K562 (cell line): ENCODE results near the gene RPUSD2. TPM values are rescaled to one million over a fixed set of nuclear protein-coding genes. Genes with fewer than 3 reads are reported as not detected.

Experiments
- CHD2 ChIP-seq: IDR thresholded peaks from 2 replicates; pipeline ENCODE4 v1.6.1; 2011; ENCODE audit warnings: low read depth, low read length
- ETV5 ChIP-seq: sonication (generic); formaldehyde crosslinking; IDR thresholded peaks from 2 replicates; pipeline ENCODE4 v1.4.0; 2020; ENCODE audit warnings: low read depth, mild to moderate bottlenecking, missing genetic modification reagents
- KLF1 ChIP-seq: fragments of 450-650 bp; IDR thresholded peaks from 2 replicates; pipeline ENCODE4 v1.6.1; 2016; ENCODE audit warnings: missing genetic modification characterization, missing compliant biosample characterization
- LCOR ChIP-seq: sonication (generic); formaldehyde crosslinking; IDR thresholded peaks from 2 replicates; pipeline ENCODE4 v1.8.0; 2022; ENCODE audit warnings: mild to moderate bottlenecking, missing genetic modification reagents
- MBD2 ChIP-seq: sonication (generic); IDR thresholded peaks from 2 replicates; pipeline ENCODE4 v1.6.1; 2016; ENCODE audit warnings: low read depth, borderline replicate concordance
- MCM3 ChIP-seq: fragments of 450-650 bp; IDR thresholded peaks from 2 replicates; pipeline ENCODE4 v1.6.1; 2016
- MLX ChIP-seq, 2 experiments: fragments of 450-650 bp in 1 of 2; sonication (generic) in 1 of 2; formaldehyde crosslinking; conservative IDR thresholded peaks; 2 replicates each; pipeline versions ENCODE4 v1.4.0 to v1.8.1; 2020 to 2022; ENCODE audit warnings: mild to moderate bottlenecking in 1 of 2, missing genetic modification reagents in 1 of 2
- NCOA6 ChIP-seq: fragments of 450-650 bp; IDR thresholded peaks from 2 replicates; pipeline ENCODE4 v1.6.1; 2017; ENCODE audit warnings: mild to moderate bottlenecking
- RBM22 ChIP-seq: fragments of 200-400 bp; formaldehyde crosslinking; IDR thresholded peaks from 2 replicates; pipeline ENCODE4 v1.6.1; 2018; ENCODE audit warnings: low read length, low read depth; ENCODE audit not compliant: poor library complexity, severe bottlenecking
- RUNX1 ChIP-seq: sonication (generic); IDR thresholded peaks from 2 replicates; pipeline ENCODE4 v1.6.1; 2016; ENCODE audit warnings: antibody characterized with exemption, low read depth
- SETDB1 ChIP-seq: IDR thresholded peaks from one replicate; pipeline ENCODE4 v1.6.1; 2012; ENCODE audit warnings: low read length, control low read depth, inconsistent platforms
- SRF ChIP-seq, 2 experiments: fragments of 250-450, 450-650 bp in 1 of 2; sonication (Bioruptor Pico) in 1 of 2; sonication (generic) in 1 of 2; formaldehyde crosslinking; IDR thresholded peaks; 2 replicates each; pipeline versions ENCODE4 v1.5.0 to v1.5.1; 2020 to 2022; ENCODE audit warnings: mild to moderate bottlenecking in 1 of 2, missing genetic modification reagents in 1 of 2
- THRA ChIP-seq: fragments of 450-650 bp; IDR thresholded peaks from 2 replicates; pipeline ENCODE4 v1.6.1; 2017; ENCODE audit warnings: mild to moderate bottlenecking, moderate library complexity
- THRAP3 ChIP-seq: fragments of 450-650 bp; IDR thresholded peaks from 2 replicates; pipeline ENCODE4 v1.6.1; 2016; ENCODE audit warnings: mild to moderate bottlenecking, inconsistent platforms, borderline replicate concordance
- WHSC1 ChIP-seq: IDR thresholded peaks from one replicate; pipeline ENCODE4 v1.6.1; 2012; ENCODE audit warnings: low read length, control low read depth, inconsistent platforms
- XRCC5 ChIP-seq: fragments of 200-400 bp; formaldehyde crosslinking; IDR thresholded peaks from 2 replicates; pipeline ENCODE4 v1.6.1; 2017; ENCODE audit warnings: low read depth, mild to moderate bottlenecking, low read length
- YY1 ChIP-seq, 3 experiments: IDR thresholded peaks; 2 replicates each; pipeline ENCODE4 v1.6.1; 2011; ENCODE audit warnings: low read length in 2 of 3, mild to moderate bottlenecking in 2 of 3, moderate library complexity in 2 of 3, borderline replicate concordance in 1 of 3, control low read depth in 1 of 3, low read depth in 1 of 3; ENCODE audit not compliant: insufficient read depth in 3 of 3, insufficient replicate concordance in 2 of 3, control insufficient read depth in 1 of 3, insufficient read length in 1 of 3; ENCODE audit errors: extremely low read depth in 1 of 3
- ZNF146 ChIP-seq: IDR thresholded peaks from one replicate; pipeline ENCODE4 v1.6.1; 2018; ENCODE audit warnings: missing compliant biosample characterization; ENCODE audit not compliant: unreplicated experiment
- ZNF324 ChIP-seq: fragments of 250-450 bp; sonication (Bioruptor Pico); IDR thresholded peaks from 2 replicates; pipeline ENCODE4 v1.4.0; 2020; ENCODE audit warnings: mild to moderate bottlenecking
- ZNF408 ChIP-seq: fragments of 250-450 bp; sonication (Bioruptor Pico); IDR thresholded peaks from 2 replicates; pipeline ENCODE4 v1.4.0; 2020; ENCODE audit warnings: low read depth, mild to moderate bottlenecking, moderate library complexity
- polyA plus RNA-seq, 8 experiments: library from polyadenylated mRNA; depleted of rRNA in 4 of 8; stranded (reverse) in 5 of 8; unstranded in 3 of 8; fragments of >200 nt; fragmentation: Nextera tagmentation in 2 of 8; fragmentation: Illumina TruSeq in 1 of 8; extraction: Ambion mirVana in 2 of 8; extraction: Trizol in 1 of 8; gene quantifications; 2 replicates each; pipeline versions ENCODE4 v1.2.1 to v1.2.3, GENCODE V29; 2011 to 2014; ENCODE audit warnings: inconsistent platforms in 1 of 8, missing spikeins in 1 of 8
- total RNA-seq, 7 experiments: library from RNA; depleted of rRNA in 6 of 7; stranded (reverse); fragments of >200 nt in 6 of 7; fragmentation: Illumina TruSeq in 2 of 7; extraction: Trizol in 2 of 7; gene quantifications; 2 replicates each; pipeline versions ENCODE4 v1.2.1 to v1.2.3, GENCODE V29; 2011 to 2021; ENCODE audit warnings: low replicate concordance in 1 of 7
- TF ChIP-seq, protein P1 (sequence below): fragments of 250-450 bp; sonication (Bioruptor Pico); IDR thresholded peaks from 2 replicates; pipeline ENCODE4 v1.8.0; 2021; ENCODE audit warnings: mild to moderate bottlenecking, moderate library complexity
- TF ChIP-seq, protein P2 (sequence below): fragments of 250-450 bp; sonication (Bioruptor Pico); IDR thresholded peaks from 2 replicates; pipeline ENCODE4 v1.8.0; 2022; ENCODE audit warnings: inconsistent platforms
- TF ChIP-seq, protein P3 (sequence below): fragments of 250-450 bp; sonication (Bioruptor Pico); IDR thresholded peaks from 2 replicates; pipeline ENCODE4 v1.9.0; 2021; ENCODE audit warnings: mild to moderate bottlenecking

RPUSD2 gene
- total and polyA plus RNA-seq, 9 of the 15 experiments (the other 6 are each of a cell fraction or from before 2014, with no cell fraction given) = 3.7 to 30.2 (median 14.3) TPM

- TF ChIP-seq THRA (no peak), CHD2 (no peak), NCOA6 (no peak), LCOR (CRISPR knock-in tag) (0 out of 2 replicates have a peak, but pooled peaks have one; percentile 22), RBM22 (no peak), MLX (CRISPR knock-in tag; conservative IDR thresholded peaks at IDR 0.05) (no peak), SRF (CRISPR knock-in tag; IDR thresholded peaks at IDR 0.05) (no peak), KLF1 (tag) (no peak), MCM3 (no peak), ZNF324 (CRISPR knock-in tag) (no peak), XRCC5 (no peak), SETDB1 (no peak), ZNF146 (CRISPR knock-in tag) (no peak), RUNX1 (no peak), ETV5 (peak; percentile 35; the same call in 1 of the 2 replicates), MBD2 (0 out of 2 replicates have a peak, but pooled peaks have one; percentile 21), YY1 (IDR thresholded peaks at IDR 0.05; ENCODE audit: borderline replicate concordance in 1 of 3, control insufficient read depth in 1 of 3, extremely low read depth in 1 of 3, insufficient read depth in 3 of 3, insufficient read length in 1 of 3, insufficient replicate concordance in 2 of 3, low read depth in 1 of 3, low read length in 2 of 3) (peak in 1 of 3 experiments; percentile 21), THRAP3 (0 out of 2 replicates have a peak, but pooled peaks have one; percentile 20), ZNF408 (no peak), WHSC1 (no peak)
- TF ChIP-seq, protein P1, sequence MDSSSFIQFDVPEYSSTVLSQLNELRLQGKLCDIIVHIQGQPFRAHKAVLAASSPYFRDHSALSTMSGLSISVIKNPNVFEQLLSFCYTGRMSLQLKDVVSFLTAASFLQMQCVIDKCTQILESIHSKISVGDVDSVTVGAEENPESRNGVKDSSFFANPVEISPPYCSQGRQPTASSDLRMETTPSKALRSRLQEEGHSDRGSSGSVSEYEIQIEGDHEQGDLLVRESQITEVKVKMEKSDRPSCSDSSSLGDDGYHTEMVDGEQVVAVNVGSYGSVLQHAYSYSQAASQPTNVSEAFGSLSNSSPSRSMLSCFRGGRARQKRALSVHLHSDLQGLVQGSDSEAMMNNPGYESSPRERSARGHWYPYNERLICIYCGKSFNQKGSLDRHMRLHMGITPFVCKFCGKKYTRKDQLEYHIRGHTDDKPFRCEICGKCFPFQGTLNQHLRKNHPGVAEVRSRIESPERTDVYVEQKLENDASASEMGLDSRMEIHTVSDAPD = no peak
- TF ChIP-seq, protein P2, sequence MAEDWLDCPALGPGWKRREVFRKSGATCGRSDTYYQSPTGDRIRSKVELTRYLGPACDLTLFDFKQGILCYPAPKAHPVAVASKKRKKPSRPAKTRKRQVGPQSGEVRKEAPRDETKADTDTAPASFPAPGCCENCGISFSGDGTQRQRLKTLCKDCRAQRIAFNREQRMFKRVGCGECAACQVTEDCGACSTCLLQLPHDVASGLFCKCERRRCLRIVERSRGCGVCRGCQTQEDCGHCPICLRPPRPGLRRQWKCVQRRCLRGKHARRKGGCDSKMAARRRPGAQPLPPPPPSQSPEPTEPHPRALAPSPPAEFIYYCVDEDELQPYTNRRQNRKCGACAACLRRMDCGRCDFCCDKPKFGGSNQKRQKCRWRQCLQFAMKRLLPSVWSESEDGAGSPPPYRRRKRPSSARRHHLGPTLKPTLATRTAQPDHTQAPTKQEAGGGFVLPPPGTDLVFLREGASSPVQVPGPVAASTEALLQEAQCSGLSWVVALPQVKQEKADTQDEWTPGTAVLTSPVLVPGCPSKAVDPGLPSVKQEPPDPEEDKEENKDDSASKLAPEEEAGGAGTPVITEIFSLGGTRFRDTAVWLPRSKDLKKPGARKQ = no peak
- TF ChIP-seq, protein P3, sequence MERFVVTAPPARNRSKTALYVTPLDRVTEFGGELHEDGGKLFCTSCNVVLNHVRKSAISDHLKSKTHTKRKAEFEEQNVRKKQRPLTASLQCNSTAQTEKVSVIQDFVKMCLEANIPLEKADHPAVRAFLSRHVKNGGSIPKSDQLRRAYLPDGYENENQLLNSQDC (CRISPR knock-in tag) = no peak
Observed at GRCh38 chr15:40558952-40559742, 10.0 kb upstream of the RPUSD2 start (continued).
